Stimulated activated naive B cell treated with anti-CD40 and anti-IgM and Interleukin-4, amounts not matched to agents 10 μg/mL and 1 μg/mL and 100 μg/mL, for 72 hours (primary cell): ENCODE measurements around the gene PKN2.

Experiments used
- ATAC-seq, 2 donors: fragments of 150-1000 bp; cut with Tn5 transposase; replicated peaks; 2 replicates each; pipeline ENCODE4 v1.10.0; 2021; ENCODE audit warnings: moderate library complexity in 1 of 2
- DNase-seq: peaks from one replicate; pipeline ENCODE4 v3.0.0; 2021
- H3K27ac Mint-ChIP-seq: one replicate; pipeline ENCODE4 v1.8.0; 2022; ENCODE audit warnings: mild to moderate bottlenecking, mixed read lengths
- H3K27me3 Mint-ChIP-seq, 2 donors: one replicate each; pipeline ENCODE4 v1.8.0; 2022; ENCODE audit warnings: mixed read lengths in 2 of 2
- H3K36me3 Mint-ChIP-seq, 2 donors: one replicate each; pipeline ENCODE4 v1.8.0; 2022; ENCODE audit warnings: mixed read lengths in 2 of 2, mild to moderate bottlenecking in 1 of 2
- H3K4me1 Mint-ChIP-seq, 2 donors: one replicate each; pipeline ENCODE4 v1.8.0; 2022; ENCODE audit warnings: mixed read lengths in 2 of 2, mild to moderate bottlenecking in 1 of 2
- H3K4me3 Mint-ChIP-seq, 2 donors: one replicate each; pipeline ENCODE4 v1.8.0; 2022; ENCODE audit warnings: mild to moderate bottlenecking in 2 of 2, mixed read lengths in 2 of 2, moderate library complexity in 1 of 2
- H3K9me3 Mint-ChIP-seq, 2 donors: one replicate each; pipeline ENCODE4 v1.8.0; 2022; ENCODE audit warnings: mixed read lengths in 2 of 2, mild to moderate bottlenecking in 1 of 2

Gene PKN2

GRCh38 chr1:88768816-88769215 is 84.7 kb downstream of the PKN2 start:
- Mint-ChIP-seq H3K4me3 (no peak overlapping the region), H3K36me3 (peaks cover 14 to 43% of the 10 kb centered on the region in 2 donors), H3K9me3 (no peaks in the 10 kb centered on the region), H3K27ac (no peak overlapping the region), H3K27me3 (no peaks in the 10 kb centered on the region), H3K4me1 (peaks cover 0 to 2% of the 10 kb centered on the region in 2 donors)
- no peak for DNase-seq
- no peak for ATAC-seq

DNA sequence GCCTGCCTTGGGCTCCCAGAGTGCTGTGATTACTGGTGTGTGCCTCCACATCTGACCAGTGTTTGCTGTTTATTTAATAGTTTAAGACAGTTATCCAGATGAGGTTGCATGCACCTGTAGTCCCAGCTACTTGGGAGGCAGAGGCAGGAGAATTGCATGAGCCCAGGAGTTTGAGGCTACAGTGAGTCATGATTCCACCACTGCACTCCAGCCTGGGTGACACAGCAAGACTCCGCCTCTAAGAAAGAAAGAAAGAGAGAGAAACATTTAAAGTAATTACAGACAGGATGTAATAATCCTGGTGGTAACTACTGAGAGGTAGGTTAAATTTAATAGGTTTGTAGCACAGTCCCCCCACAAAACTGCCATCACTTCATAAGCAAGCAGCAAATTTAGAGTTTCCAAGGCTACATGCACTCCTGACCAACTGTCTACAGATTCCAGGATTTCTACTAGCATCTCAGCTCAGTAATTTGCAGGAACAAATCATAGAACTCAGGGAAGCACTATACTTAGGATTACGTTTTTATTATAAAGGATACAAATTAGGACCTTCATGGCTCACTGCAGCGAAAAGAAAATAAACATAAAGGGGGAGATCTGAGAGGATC is 89.6 kb downstream of the PKN2 start:
- no peak for DNase-seq

DNA sequence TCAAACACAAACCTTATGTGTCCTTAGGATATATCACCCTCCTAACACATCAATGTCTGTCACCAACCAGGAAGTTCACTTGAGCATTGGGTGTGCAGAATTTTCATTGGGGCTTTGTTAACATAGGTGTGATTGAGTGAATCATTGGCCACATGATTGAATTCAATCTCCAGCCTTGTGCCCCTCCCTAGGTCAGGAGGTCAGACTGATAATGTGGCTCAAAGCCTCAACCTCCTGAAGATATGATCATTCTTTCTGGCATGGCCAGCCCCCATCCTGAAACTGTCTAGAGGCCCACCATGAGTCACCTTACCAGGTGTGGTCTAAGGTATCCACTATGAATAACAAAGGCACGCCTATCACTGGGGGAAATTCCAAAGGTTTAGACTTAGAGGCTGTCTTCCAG is 90.1 kb downstream of the PKN2 start:
- H3K27ac Mint-ChIP-seq, result no peak overlapping the region

More for the DNA sequence above, 89.6 kb downstream of the PKN2 start:
- H3K27ac Mint-ChIP-seq, result peak overlapping the region; percentile 4
- no peak for ATAC-seq
- H3K4me3 Mint-ChIP-seq, result no peak overlapping the region
- H3K36me3 Mint-ChIP-seq, result peaks cover 41 to 57% of the 10 kb centered on the region in 2 donors
- H3K9me3 Mint-ChIP-seq, result no peaks in the 10 kb centered on the region
- H3K27me3 Mint-ChIP-seq, result no peaks in the 10 kb centered on the region
- no peaks in the 10 kb centered on the region for H3K4me1 Mint-ChIP-seq

DNA sequence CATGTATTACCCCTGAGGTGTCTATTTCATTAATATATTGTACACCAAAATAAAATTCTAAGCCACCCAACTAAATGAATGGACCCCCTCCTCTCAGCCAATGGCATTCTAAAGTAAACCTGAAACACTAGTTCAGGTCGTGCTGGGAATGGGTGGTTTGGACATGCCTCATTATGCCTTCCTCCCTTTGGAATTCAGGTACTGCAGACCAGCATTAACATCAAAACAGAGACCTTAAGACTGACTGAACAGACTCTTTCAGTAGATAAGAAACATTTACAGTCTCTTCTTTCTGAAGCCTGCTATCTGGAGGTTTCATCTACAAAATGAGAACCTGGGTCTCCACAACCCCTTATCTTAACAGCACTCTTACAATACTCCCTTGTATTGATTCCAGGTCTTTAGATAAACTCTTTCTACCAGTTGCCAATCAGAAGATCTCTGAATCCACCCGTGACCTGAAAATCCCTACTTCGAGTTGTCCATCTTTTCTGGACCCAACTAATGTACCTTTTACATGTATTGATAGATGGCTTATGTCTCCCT is 93.6 kb downstream of the PKN2 start:
- H3K36me3 Mint-ChIP-seq, result peaks cover 46 to 55% of the 10 kb centered on the region in 2 donors

More for the DNA sequence above, 90.1 kb downstream of the PKN2 start:
- no peaks in the 10 kb centered on the region for H3K9me3 Mint-ChIP-seq
- H3K4me3 Mint-ChIP-seq, result no peak overlapping the region
- DNase-seq (no peak), ATAC-seq (no peak)
- H3K27me3 Mint-ChIP-seq, result no peaks in the 10 kb centered on the region
- peaks cover 41 to 54% of the 10 kb centered on the region in 2 donors for H3K36me3 Mint-ChIP-seq
- H3K4me1 Mint-ChIP-seq, result no peaks in the 10 kb centered on the region

DNA sequence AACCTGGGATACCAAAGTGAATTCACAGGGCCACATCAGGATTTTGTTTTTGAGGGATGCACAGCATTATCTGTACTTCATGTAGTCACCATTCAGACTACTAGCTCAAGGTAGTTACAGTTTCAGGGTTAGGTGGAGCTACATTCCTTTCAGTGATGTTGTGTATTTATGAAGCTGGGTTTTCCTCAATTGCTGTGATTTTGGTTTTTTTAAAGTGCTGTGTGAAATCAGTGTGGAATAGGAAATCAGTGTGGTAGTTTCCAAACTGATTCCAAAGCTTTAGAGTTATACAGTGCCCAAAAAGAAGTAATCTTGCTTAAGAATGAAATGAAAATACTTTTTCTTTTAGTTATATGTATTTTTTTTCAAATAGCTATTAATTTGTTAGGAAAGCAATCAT is 95.8 kb downstream of the PKN2 start:
- Mint-ChIP-seq H3K27ac (no peak overlapping the region), H3K27me3 (no peaks in the 10 kb centered on the region), H3K4me1 (peaks cover 2 to 7% of the 10 kb centered on the region in 2 donors), H3K9me3 (no peaks in the 10 kb centered on the region), H3K4me3 (no peak overlapping the region), H3K36me3 (peaks cover 44 to 45% of the 10 kb centered on the region in 2 donors)
- ATAC-seq, result no peak
- no peak for DNase-seq

More for the DNA sequence above, 93.6 kb downstream of the PKN2 start:
- DNase-seq (no peak), ATAC-seq (no peak)
- H3K27me3 Mint-ChIP-seq, result no peaks in the 10 kb centered on the region
- no peak overlapping the region for H3K27ac Mint-ChIP-seq
- peaks cover 2 to 7% of the 10 kb centered on the region in 2 donors for H3K4me1 Mint-ChIP-seq
- H3K4me3 Mint-ChIP-seq, result no peak overlapping the region
- H3K9me3 Mint-ChIP-seq, result no peaks in the 10 kb centered on the region

- H3K27ac Mint-ChIP-seq, result no peak overlapping the region
- H3K27me3 Mint-ChIP-seq, result no peaks in the 10 kb centered on the region
- DNase-seq, result no peak
- H3K4me1 Mint-ChIP-seq, result peaks cover 2 to 7% of the 10 kb centered on the region in 2 donors
- no peak for ATAC-seq
- H3K9me3 Mint-ChIP-seq, result no peaks in the 10 kb centered on the region
- peaks cover 39 to 44% of the 10 kb centered on the region in 2 donors for H3K36me3 Mint-ChIP-seq
- H3K4me3 Mint-ChIP-seq, result no peak overlapping the region
These were observed 96.4 kb downstream of the PKN2 start for GRCh38 chr1:88780485-88780884.

GRCh38 chr1:88783145-88783544 is 99.1 kb downstream of the PKN2 start:
- Mint-ChIP-seq H3K27ac (peak overlapping the region; percentile 22), H3K9me3 (no peaks in the 10 kb centered on the region), H3K27me3 (no peaks in the 10 kb centered on the region), H3K36me3 (peaks cover 22 to 30% of the 10 kb centered on the region in 2 donors), H3K4me1 (peaks cover 3 to 7% of the 10 kb centered on the region in 2 donors), H3K4me3 (no peak overlapping the region)
- no peak for ATAC-seq
- no peak for DNase-seq

DNA sequence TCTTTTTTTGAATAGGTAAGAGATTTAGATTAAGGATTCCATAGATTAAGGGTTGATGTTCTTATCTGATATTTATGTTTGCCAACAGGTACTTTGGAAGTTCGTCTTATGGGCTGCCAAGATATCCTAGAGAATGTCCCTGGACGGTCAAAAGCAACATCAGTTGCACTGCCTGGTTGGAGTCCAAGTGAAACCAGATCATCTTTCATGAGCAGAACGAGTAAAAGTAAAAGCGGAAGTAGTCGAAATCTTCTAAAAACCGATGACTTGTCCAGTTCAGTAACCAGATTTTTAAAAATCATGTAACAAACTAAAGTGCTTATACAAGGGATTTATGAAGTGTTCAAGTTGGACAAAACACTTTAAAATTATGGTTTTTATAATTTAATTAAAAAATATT is 100.5 kb downstream of the PKN2 start:
- H3K27ac Mint-ChIP-seq, result no peak overlapping the region
- no peak overlapping the region for H3K4me3 Mint-ChIP-seq
- DNase-seq (no peak), ATAC-seq (no peak)
- H3K9me3 Mint-ChIP-seq, result no peaks in the 10 kb centered on the region
- peaks cover 24 to 36% of the 10 kb centered on the region in 2 donors for H3K36me3 Mint-ChIP-seq
- H3K4me1 Mint-ChIP-seq, result peaks cover 3 to 7% of the 10 kb centered on the region in 2 donors
- H3K27me3 Mint-ChIP-seq, result no peaks in the 10 kb centered on the region

DNA sequence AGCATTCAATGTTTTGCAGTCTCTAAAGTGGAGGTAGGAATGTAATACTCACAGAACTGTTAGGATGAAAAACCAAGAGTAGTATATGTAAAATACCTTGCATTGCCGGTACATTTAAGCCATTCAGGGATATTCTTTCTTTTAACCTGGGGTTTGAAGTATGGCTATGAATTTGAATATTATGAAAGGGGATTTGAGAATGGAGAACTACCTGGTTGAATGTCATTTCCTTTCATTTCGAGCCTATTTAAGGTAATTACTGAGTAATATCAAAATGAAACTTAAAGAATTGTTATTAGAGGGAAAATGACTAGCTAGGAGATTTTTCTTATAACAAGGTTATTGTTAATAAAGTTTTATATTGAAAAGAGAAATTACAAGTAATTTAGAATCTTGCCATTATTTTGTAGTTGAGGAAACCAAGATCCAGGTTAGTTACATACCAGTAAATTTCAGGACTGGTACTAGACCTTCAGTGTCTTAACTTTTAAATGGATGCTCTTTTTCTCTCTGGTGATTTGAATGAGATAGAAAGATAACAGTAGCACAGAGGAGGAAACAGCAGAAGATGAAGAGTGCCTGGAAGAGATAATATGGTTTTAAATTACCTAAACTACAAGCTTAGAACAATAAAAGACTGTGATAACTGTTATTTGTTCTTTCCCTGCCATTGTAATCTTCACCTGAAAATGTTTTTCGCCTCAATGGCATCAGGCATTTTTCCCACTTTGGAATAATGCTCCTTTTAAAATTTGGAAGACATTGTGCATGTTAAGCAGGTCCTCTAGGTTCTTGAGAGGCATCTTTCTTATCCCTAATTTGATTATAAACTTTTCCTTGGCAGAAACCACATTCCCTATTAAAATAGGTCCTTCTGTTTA is 103.2 kb downstream of the PKN2 start:
- Mint-ChIP-seq H3K4me1 (peaks cover 0 to 2% of the 10 kb centered on the region in 2 donors), H3K4me3 (no peak overlapping the region), H3K9me3 (no peaks in the 10 kb centered on the region), H3K36me3 (peaks cover 24 to 48% of the 10 kb centered on the region in 2 donors), H3K27ac (peak overlapping the region; percentile 56), H3K27me3 (no peaks in the 10 kb centered on the region)
- peak; percentile 25 to 44 for ATAC-seq
- DNase-seq, result no peak

DNA sequence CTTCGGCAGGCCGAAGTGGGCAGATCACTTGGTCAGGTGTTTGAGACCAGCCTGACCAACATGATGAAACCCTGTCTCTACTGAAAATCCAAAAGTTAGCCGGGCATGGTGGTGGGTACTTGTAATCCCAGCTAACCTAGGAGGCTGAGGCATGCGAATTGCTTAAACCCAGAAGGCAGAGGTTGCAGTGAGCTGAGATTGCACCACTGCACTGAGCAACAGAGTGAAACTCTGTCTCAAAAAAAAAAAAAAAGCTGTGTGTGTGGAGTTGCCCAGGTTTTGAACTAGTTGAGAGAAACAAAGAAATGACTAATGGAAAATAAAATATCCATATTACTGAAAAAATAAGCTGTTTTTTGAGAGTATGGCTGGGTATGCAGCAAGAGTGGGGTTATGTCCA is 107.1 kb downstream of the PKN2 start:
- Mint-ChIP-seq H3K9me3 (no peaks in the 10 kb centered on the region), H3K27ac (no peak overlapping the region), H3K4me3 (no peak overlapping the region), H3K36me3 (peaks cover 29 to 43% of the 10 kb centered on the region in 2 donors), H3K4me1 (peaks cover 0 to 2% of the 10 kb centered on the region in 2 donors), H3K27me3 (no peaks in the 10 kb centered on the region)
- ATAC-seq, result no peak
- no peak for DNase-seq

GRCh38 chr1:88799491-88799890 is 115.4 kb downstream of the PKN2 start:
- Mint-ChIP-seq H3K9me3 (peaks cover 8 to 10% of the 10 kb centered on the region in 2 donors), H3K27me3 (no peaks in the 10 kb centered on the region), H3K4me3 (no peak overlapping the region), H3K36me3 (peaks cover 58 to 68% of the 10 kb centered on the region in 2 donors), H3K27ac (no peak overlapping the region), H3K4me1 (peaks cover 3 to 6% of the 10 kb centered on the region in 2 donors)
- ATAC-seq, result no peak
- no peak for DNase-seq

DNA sequence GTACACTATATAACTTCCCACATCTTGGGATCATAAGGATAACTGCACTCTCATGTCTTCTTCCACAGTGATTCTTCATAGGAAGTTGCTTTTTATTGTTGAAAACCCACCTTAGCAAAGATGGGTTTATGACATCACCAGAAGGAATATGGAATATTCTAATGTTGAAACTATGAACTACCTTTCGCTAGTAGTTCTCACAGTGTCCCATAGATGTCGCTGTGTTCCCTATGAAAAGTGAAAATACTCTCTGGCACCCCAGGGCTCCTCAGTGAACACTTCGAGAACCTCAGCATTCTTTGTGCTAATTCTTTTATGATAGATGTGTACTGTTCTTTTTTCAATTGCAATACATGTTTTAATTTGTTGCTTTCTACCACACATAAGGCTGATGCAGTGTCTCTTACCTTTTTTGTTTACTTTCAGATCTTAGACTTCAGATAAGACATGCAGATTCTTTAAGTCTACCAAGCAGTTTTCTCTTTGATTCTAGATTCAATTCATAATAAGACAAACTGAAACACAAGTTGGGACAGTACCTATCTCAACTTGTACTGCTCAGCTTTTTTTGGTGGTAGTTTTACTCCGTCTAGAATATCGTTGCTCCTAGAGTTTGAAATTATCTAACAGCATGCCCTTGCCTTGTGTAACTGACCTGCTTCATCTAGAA is 116.4 kb downstream of the PKN2 start:
- no peak for ATAC-seq

DNA sequence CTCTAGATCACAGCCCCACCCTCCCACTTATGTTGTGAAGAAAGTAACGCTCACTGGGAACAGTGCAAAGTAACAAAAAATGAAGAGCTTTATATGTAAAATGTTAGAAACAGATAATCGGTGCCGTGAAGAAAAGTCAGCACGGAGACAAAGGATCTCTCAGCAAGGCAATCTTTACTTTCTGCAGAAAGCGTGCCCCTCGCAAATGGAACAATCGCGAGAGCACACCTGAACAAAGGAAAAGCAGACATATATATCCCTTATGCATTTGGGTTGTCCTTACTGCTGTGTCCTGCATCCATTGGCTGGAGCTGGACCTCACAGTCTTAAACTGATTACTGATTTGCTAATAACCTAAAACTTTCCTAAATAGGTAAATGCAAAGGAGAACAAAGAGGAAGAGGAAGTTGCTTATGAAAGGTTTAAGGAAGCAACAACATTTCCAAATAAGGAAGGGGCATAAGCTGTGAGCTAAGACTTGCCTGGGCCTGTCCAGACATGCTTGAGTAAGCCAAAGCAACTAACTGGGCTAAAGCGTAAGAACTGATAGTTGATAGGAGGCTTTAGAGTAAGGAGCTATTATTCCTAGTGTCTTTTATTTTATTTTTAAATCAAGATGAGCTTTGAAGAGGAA is 117.6 kb downstream of the PKN2 start:
- ATAC-seq, result no peak
- Mint-ChIP-seq H3K27me3 (no peaks in the 10 kb centered on the region), H3K4me3 (no peak overlapping the region), H3K27ac (peak overlapping the region; percentile 81), H3K4me1 (peaks cover 3 to 6% of the 10 kb centered on the region in 2 donors), H3K36me3 (peaks cover 48 to 56% of the 10 kb centered on the region in 2 donors), H3K9me3 (peaks cover 8 to 10% of the 10 kb centered on the region in 2 donors)
- DNase-seq, result no peak

More for the DNA sequence above, 116.4 kb downstream of the PKN2 start:
- no peak for DNase-seq
- Mint-ChIP-seq H3K4me3 (no peak overlapping the region), H3K4me1 (peaks cover 3 to 6% of the 10 kb centered on the region in 2 donors), H3K27ac (no peak overlapping the region), H3K9me3 (peaks cover 8 to 10% of the 10 kb centered on the region in 2 donors), H3K36me3 (peaks cover 51 to 59% of the 10 kb centered on the region in 2 donors), H3K27me3 (no peaks in the 10 kb centered on the region)

- H3K4me3 Mint-ChIP-seq, result no peak overlapping the region
- ATAC-seq (no peak), DNase-seq (no peak)
- H3K36me3 Mint-ChIP-seq, result peaks cover 47 to 56% of the 10 kb centered on the region in 2 donors
- peaks cover 3 to 6% of the 10 kb centered on the region in 2 donors for H3K4me1 Mint-ChIP-seq
- peaks cover 8 to 10% of the 10 kb centered on the region in 2 donors for H3K9me3 Mint-ChIP-seq
- peak overlapping the region; percentile 84 for H3K27ac Mint-ChIP-seq
- H3K27me3 Mint-ChIP-seq, result no peaks in the 10 kb centered on the region
These were observed 118.3 kb downstream of the PKN2 start for GRCh38 chr1:88802404-88802803.
